ENCODE data around the gene SUPT20HL2. TPM values are rescaled to one million over a fixed set of nuclear protein-coding genes. Genes with fewer than 3 reads are reported as not detected.
"Not testable (repeated sequence)": the region's sequence is repeated elsewhere in the genome, so short reads cannot be mapped to it uniquely, and the experiment has no call there.

The SUPT20HL2 gene
- polyA plus RNA-seq, result under 1 TPM in 1 of 3 donors, not detected in 2; 0.34 TPM

DNA sequence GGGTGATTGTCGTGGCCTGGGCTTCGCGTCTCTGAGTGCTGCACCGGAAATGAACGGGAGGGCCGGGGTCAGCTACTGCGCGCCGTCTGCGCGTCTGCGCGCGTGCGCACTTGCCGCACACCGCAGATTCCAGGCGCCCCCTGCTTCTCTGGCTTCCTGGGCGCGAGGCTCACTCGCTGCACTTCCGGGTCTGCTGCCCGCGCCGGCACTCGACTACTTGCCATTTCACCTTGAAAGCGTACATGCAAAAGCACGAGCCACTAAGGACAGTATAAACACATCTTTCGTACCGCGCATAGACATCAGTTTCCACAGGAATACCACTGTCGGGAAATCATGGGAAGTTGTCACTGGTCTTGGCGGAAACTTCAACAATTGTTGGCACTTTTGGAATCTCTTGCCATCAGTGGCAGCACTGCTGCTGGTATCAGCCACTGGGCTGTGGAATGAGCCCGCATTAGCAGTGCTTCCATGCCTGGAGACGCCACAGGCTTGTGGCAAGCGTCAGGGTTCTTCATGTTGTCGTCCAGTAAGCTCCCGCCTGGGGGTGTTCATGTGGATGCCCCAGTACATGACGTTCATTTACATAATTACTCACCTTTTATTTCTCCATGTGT, at the start of gene SUPT20HL2:
TSS of gene SUPT20HL2 (minus strand) at position 51 of the 617 bp plus-strand sequence. CDS start 754 bp downstream, outside the sequence.
- WGBS, 3 donors, result 84 to 97% (median 96%) methylated on average over 35 to 39 of the region's 39 CpGs

DNA sequence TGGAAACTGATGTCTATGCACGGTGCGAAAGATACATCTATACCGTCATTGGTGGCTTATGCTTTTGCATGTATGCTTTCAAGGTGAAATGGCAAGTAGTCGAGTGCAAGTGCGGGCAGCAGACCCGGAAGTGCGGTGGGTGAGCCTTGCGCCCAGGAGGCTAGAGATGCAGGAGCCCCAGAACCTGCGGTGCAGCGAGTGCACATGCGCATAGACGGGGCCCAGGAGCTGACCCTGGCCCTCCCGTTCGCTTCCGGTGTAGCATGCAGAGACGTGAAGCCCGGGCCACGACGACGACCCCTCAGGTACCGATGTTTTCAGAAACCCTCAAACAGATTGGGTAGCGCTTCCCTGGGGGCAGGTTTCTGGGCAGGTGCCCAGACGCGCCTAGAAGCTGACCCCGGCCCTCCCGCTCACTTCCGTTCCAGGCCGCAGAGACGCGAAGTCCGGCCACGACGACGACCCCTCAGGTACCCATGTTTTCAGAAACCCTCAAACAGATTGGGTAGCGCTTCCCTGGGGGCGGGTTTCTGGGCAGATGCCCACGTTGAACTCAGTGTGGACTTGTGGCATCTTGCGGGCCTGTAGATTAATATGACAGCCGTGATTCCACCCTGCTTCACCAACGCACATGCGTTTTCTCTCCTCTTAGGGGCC, 48.3 kb upstream of the SUPT20HL2 start:
- 88 to 96% (median 94%) methylated on average over 31 to 33 of the region's 41 CpGs for WGBS, 3 donors
- H3K27ac ChIP-seq (ENCODE audit: low read depth, low read length), result not testable (repeated sequence)

More for the DNA sequence above, at the start of gene SUPT20HL2:
- no peak within 1 kb of the TSS for H3K27ac ChIP-seq (ENCODE audit: low read depth, low read length)

DNA sequence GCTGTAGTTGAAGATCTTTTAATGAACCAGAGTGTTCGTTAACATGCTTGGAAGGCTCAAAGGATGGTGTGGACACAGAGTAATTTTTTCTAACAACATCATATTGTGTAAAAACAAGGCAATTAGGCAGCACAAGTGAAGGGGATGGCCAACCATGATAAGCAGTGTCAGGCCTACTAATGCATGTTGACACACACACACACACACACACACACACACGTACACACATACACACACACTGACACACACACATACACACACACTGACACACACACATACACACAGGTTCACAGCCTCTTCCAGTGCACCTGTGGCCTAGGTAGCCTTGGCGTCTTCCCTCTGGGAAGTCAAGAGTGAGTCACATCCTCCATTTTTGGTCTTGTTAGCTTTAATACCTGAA, 46.4 kb upstream of the SUPT20HL2 start, which contains the start of gene SUPT20HL1:
TSS of gene SUPT20HL1 (plus strand) at position 368 of the 400 bp plus-strand sequence. CDS start 2,122 bp downstream, outside the sequence.
- no peak within 1 kb of the TSS for H3K27ac ChIP-seq (ENCODE audit: low read depth, low read length)
- WGBS, 3 donors, result 77 to 81% (median 79%) methylated on average over 3 of the region's 3 CpGs

DNA sequence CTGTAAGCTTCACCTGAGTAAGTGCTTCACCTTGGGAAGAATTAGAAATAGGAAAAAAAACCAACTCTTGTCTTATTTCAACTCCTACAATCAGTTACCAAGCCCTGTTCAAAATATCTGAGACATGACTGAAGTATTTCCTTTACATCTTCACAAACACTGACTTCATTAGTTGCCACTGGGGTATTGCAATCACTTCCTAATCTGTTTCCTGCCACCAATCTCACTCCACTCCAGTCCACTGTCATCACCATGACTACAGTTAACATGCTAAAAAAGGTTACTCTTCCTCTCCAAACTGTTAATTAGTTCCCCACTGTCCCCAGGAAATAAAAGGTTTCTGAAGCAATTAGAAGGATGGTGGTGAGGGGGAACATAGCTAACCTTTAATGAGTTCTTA, 43.2 kb upstream of the SUPT20HL2 start:
- H3K27ac ChIP-seq (ENCODE audit: low read depth, low read length), result no peak overlapping the region

DNA sequence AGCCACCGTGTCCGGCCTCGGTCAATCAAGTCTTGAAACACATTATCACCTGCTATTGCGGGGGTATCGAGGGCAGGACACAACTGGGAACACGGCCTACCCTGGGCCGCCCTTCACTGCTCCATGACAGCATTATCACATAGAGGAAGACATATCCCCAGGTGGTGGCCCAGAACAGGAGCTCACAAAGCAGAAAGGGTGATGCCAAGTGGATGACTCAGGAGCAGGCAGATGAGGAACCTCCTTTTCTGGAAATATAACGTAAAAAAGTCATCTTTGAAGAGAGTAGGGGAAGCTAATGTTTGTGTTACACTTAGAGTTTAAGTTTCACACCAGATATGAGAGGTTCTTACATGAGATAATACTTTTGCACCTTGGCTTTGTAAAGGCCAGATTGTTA, 41.2 kb upstream of the SUPT20HL2 start:
- H3K27ac ChIP-seq (ENCODE audit: low read depth, low read length), result no peak overlapping the region
- 89 to 97% (median 94%) methylated on average over 8 of the region's 8 CpGs for WGBS, 3 donors

DNA sequence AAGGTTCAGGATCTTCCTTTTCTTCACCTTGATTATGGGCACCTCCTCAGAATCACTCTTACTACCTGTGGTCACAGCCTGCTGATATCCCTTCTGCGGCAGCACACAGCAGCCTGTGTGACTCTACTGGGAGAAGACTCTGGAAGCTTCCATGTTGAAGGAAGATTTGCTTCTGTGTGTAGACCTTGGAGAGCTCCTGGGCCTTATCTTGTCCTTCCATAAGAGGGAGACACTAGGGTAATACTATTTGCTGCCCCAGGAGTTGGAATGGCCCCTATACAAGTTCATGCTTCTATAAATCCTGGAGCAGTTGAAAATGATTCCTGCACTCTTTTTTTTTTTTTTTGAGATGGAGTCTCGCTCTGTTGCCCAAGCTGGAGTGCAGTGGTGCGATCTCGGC, 36.3 kb upstream of the SUPT20HL2 start:
- WGBS, 3 donors, result 93 to 100% (median 100%) methylated on average over 2 to 4 of the region's 4 CpGs
- no peak overlapping the region for H3K27ac ChIP-seq (ENCODE audit: low read depth, low read length)

DNA sequence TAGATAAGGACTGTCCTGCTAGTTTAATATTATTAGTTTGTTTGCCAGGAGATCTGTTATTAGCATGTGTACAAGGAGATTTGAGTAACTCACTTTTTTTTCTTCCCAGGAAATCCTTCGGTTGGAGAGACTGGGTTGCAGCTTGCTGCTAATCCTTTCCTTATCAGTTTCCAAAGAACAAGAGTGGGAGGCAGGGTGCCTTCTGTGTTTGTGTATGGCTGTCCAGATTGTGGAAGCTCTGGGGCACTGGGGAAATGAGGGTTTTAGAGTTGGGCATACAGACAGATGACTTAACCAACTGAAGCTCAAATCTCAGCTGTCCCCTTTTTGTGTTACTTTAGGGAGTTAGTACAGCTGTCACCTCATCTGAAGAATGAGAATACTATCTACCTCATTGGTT, 34.0 kb upstream of the SUPT20HL2 start:
- 7 to 57% (median 37%) methylated on average over 1 of the region's 1 CpG for WGBS, 3 donors
- H3K27ac ChIP-seq (ENCODE audit: low read depth, low read length), result no peak overlapping the region

DNA sequence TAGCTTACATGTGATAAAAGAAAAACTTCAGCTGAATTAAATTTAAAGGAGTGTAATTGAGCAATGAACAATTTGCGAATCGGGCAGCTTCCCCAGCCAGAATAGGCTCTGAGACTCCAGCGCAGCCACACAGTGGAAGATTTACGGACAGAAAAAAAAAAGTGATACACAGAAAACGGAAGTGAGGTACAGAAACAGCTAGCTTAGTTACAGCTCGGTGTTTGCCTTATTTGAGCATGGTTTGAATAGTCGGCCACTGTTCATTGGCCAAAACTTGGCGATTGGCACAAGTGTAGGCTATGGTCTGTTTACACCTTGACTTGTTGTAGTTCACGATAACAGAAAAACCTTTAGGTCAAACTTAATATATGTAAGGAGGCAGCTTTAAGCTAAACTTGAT, 29.9 kb upstream of the SUPT20HL2 start:
- WGBS, 3 donors, result 46 to 74% (median 59%) methylated on average over 9 of the region's 9 CpGs
- H3K27ac ChIP-seq (ENCODE audit: low read depth, low read length), result no peak overlapping the region

DNA sequence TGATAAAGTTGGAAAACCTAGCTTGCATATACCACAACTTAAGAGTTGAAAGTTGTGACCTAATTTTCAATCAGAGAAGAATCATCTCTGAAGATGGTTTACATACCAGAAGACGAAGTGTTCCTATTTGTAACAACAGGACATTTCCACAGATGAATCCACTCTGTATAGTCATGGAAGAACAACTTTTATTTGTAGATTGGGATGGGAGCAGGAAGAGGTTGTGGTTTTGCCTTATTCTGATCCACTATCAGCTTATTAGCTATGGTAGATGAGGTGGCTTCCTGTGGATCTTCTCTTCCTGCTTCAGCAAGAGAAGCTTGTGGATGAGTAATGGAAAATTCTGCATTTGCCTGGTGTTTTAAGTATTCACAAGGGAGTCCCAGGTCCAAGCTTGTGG, 27.9 kb upstream of the SUPT20HL2 start:
- WGBS, 3 donors, result 60 to 82% (median 79%) methylated on average over 1 of the region's 1 CpG
- H3K27ac ChIP-seq (ENCODE audit: low read depth, low read length), result no peak overlapping the region

DNA sequence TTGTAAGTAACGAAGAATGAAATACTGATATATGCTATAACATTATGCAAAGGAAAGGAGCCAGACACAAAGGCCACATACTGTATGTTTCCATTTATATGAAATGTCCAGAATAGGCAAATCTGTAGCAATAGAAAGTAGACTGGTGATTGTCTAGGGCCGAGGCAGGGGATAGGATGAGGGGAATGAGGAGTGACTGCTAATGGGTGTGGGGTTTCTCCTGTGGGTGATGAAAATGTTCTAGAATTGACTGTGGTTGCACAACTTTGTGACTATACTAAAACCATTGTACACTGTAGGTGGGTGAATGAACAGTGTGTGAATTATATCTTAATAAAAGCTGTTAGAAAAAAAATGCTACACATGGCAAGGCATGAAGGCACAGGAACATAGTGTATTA, 26.6 kb upstream of the SUPT20HL2 start:
- WGBS, 3 donors, result 82 to 92% (median 90%) methylated on average over 2 of the region's 2 CpGs
- H3K27ac ChIP-seq (ENCODE audit: low read depth, low read length), result no peak overlapping the region

DNA sequence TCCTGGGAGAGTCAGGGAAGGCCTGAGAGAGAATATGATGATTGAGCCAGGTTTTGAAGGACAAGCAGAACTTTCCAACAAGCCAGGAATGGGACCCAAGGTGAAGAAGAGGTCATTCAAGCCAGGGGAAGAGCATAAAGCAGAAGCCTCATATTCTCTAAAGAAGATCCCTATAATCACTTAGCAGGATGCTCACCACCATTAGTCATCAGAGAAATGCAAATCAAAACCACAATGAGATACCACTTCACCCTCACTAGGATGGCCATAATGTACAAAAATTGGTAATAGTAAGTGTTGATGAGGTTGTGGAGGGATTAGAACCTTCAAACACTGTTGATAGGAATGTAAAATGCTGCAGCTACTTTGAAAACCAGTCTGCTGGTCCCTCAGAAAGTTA, 26.0 kb upstream of the SUPT20HL2 start:
- H3K27ac ChIP-seq (ENCODE audit: low read depth, low read length), result no peak overlapping the region

DNA sequence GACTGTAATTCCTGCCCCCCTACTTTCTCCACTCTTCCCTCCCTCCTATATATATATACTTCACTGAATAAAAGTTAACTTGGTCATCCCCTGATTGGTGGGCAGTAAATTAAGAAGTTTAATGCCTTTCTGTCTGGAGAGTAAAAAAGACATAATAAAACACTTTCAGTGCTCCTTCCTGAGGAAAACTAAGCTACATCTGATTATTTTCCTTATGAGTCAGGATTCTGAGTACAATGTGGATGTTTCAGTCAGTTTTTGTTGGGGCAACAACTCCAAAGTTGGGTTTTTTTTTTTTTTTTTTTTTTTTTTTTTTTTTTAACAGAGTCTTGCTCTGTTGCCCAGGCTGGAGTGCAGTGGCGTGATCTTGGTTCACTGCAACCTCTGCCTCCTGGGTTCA, 22.0 kb upstream of the SUPT20HL2 start:
- WGBS, 3 donors, result 70 to 93% methylated on average over 1 of the region's 1 CpG; no CpG with 5 or more reads in 1 of the 3 donors
- H3K27ac ChIP-seq (ENCODE audit: low read depth, low read length), result no peak overlapping the region

DNA sequence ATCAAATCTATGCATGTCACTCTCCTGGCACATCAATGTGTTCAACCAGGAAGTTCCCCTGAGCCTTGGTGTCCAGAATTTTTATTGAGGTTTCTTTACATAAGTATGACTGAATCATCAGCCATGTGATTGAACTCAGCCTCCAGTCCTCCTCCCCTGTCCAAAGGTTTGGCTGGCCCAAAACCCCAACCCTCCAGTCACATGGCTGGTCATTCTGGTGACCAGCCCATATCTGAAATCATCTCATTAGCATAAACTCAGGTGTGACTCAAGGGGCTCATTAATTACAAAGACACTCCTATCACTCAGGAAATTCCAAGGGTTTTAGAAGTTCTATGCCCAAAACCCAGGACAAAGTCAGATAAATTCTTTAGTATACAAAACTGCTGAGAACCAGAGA, 20.6 kb upstream of the SUPT20HL2 start:
- H3K27ac ChIP-seq (ENCODE audit: low read depth, low read length), result no peak overlapping the region

DNA sequence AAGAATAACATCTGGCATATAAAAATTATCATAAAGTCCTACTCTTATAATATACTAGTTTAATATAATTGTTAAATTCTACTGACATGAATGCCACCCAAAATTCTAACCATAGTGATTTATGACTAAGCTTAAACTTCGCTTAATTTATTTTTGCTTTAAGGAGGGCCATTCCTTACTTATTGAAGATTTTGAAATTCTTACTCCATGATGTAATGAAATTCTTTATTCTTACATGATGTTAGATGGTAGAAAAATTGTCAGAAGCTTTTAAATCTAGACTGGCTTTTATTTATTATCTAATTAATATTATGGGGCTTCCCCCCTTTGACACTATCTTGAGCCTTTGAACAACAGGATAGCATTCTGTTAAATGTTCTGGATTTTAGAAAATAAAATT, 19.5 kb upstream of the SUPT20HL2 start:
- no peak overlapping the region for H3K27ac ChIP-seq (ENCODE audit: low read depth, low read length)
- 66 to 93% (median 72%) methylated on average over 1 of the region's 1 CpG for WGBS, 3 donors

DNA sequence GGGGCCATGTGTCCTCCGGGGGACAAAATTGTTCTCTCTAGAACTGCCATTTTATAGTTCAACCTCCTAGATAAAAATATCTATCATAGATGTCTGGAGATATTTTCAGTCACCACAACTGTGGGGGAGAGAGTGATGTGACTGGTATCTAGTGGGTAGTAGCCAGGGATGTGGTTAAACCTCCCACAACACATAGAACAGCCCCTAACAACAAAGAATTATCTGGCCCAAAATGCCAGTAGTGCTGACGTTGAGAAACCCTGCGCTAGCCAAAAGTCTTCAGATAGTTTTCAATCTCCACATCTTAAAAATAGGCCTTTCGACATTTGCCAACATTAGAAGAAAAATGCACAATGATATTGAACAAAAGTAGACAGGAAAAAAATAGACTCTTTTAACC, 19.0 kb upstream of the SUPT20HL2 start:
- 67 to 71% (median 70%) methylated on average over 4 of the region's 4 CpGs for WGBS, 3 donors
- H3K27ac ChIP-seq (ENCODE audit: low read depth, low read length), result no peak overlapping the region

DNA sequence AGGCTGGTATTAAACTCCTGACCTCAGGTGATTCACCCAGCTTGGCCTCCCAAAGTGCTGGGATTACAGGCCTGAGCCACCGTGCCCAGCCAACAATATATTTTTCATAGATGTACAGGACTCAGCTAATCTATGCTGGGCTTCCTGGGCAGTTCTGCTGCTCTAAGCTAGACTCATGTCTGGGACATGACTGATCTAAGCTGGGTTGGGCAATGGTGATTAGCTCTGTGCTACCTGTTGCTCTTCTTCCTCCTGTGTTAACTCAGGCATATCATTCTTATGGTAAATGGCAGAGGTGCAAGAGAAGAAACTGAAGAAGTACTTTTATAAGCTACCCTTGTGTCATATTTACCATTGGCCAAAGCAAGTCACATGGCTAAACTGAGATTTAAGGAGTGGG, 11.4 kb upstream of the SUPT20HL2 start:
- no peak overlapping the region for H3K27ac ChIP-seq (ENCODE audit: low read depth, low read length)
- 88 to 100% (median 92%) methylated on average over 1 of the region's 1 CpG for WGBS, 3 donors

DNA sequence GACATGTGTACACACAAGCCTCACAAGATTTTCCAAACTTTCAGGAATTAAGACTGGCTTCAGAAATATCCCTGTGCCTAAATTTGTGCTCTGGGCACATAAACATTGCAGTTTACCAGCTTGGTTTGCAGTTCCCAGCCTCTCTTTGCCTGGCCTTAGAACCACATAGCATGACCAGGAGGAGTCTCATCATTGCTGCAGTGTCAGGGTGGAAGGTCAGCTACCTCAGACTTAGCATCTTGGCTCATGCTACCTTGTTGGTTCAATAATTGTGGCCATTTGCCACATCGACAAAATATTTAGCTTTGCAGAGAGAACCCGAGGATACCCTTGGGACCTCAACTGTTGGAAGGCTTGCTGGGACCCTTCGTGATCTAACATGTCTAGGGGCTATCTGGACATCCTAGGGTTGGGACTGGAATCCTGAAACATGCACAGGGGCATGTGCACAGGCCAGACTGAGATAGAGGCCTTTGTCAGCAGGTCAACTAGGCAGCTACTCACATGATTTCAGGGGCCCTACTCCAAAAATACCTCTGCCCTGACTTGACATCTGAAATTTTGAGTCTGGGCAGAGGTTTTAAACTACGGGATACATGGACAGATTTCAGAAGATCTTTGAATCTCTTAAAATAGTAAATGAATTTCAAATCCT, 8.0 kb upstream of the SUPT20HL2 start:
- 74 to 97% (median 92%) methylated on average over 4 of the region's 4 CpGs for WGBS, 3 donors
- no peak overlapping the region for H3K27ac ChIP-seq (ENCODE audit: low read depth, low read length)

DNA sequence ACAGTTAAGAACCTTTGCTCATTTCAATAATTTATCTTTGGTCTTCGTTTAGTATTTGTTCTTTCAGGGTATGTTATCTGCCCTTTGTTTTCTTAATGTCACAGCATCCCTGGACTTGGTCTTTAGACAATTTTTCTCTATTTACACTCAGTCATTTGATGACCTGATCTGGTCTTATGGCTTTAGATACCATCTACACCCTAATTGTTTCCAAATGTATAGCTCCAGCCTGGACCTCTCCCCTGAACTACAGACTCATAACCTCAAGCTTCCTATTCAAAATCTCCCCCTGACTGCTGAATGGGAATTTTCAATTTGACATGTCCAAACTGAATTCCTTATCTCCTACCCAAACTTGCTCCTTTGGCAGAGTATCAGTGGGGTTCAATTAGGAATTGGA, 3.7 kb upstream of the SUPT20HL2 start:
- H3K27ac ChIP-seq (ENCODE audit: low read depth, low read length), result no peak overlapping the region
- WGBS, 3 donors, result 35 to 66% (median 50%) methylated on average over 1 of the region's 1 CpG

DNA sequence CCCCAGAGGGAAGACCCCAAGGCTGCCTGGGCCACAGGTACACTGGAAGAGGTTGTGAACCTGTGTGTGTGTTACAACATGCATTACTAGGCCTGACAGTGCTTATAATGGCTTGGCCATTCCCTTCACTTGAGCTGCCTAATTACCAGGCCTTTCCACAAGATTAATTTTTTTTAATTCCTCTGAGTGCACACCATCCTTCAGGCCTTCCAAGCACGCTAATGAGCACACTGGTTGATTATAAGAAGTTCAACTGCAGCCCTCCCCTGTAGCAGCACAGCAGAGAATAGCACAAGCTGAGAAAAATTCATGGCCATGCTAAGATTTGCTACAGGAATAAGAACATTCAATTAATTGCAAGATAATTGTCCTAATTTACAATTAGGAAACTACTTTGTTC, 2.2 kb upstream of the SUPT20HL2 start:
- H3K27ac ChIP-seq (ENCODE audit: low read depth, low read length), result no peak overlapping the region
- 62 to 94% (median 83%) methylated on average over 1 of the region's 1 CpG for WGBS, 3 donors

DNA sequence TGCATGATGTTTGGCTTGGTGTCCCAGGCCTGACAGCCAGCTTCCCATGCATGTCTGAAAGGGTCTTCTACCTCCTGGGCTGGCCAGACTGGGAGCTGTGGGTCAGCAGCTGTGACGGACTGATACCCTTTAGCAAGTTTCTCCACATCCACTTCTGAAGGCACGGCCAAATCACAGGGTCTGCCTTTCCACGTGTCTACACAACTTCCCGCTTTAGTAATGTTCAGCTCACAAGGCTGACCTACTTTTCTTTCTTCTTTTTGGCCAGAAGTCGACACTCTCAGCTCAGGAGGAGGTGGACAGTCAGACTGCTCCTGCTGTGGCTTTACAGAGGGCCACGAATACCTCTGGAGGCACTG, 1.6 kb downstream of the SUPT20HL2 start:
- not testable (repeated sequence) for H3K27ac ChIP-seq (ENCODE audit: low read depth, low read length)
- 57 to 93% (median 66%) methylated on average over 2 to 6 of the region's 6 CpGs for WGBS, 3 donors

Measured in adipose tissue (tissue), 3 donors.